H1 (cell line): ENCODE measurements around the gene OBI1. TPM values are rescaled to one million over a fixed set of nuclear protein-coding genes. Genes with fewer than 3 reads are reported as not detected.

Experiments used
- CTCF ChIA-PET: fragments of 300-600 bp; sonication (Branson Sonifier 250); formaldehyde crosslinking; loops from one replicate; lab custom pipeline; 2021; ENCODE audit not compliant: partially characterized antibody; lab: Charles Lee
- POLR2A ChIA-PET: fragments of 300-600 bp; sonication (Branson Sonifier 250); formaldehyde crosslinking; loops from one replicate; lab custom pipeline; 2021; ENCODE audit warnings: inconsistent platforms; ENCODE audit not compliant: partially characterized antibody; lab: Charles Lee
- DNase-seq, 2 experiments: peaks; one replicate each; pipeline versions ENCODE4 v3.0.0 to v3.0.0-alpha.2; 2010 to 2022; ENCODE audit warnings: low spot score in 2 of 2, low read depth in 1 of 2, mixed read lengths in 1 of 2
- FAIRE-seq: peaks from 2 replicates; lab custom pipeline; 2011; peaks lifted over from hg19 to GRCh38; lab: Jason Lieb, UNC
- H2AFZ ChIP-seq: 2 replicates; pipeline ENCODE4 v1.8.1; 2012; ENCODE audit warnings: low read length, inconsistent platforms
- H2AK5ac ChIP-seq: 2 replicates; pipeline ENCODE4 v1.6.1; 2013; ENCODE audit warnings: low read depth, low read length
- H2BK120ac ChIP-seq: replicated peaks from 2 replicates; pipeline ENCODE3; 2013; ENCODE audit warnings: low read depth, low read length, inconsistent platforms
- H2BK12ac ChIP-seq: 2 replicates; pipeline ENCODE4 v1.6.1; 2013; ENCODE audit warnings: low read depth, low read length
- H2BK15ac ChIP-seq: 2 replicates; pipeline ENCODE4 v1.6.1; 2013; ENCODE audit warnings: low read length
- H2BK20ac ChIP-seq: 2 replicates; pipeline ENCODE4 v1.6.1; 2013; ENCODE audit warnings: low read length
- H2BK5ac ChIP-seq: 2 replicates; pipeline ENCODE4 v1.6.1; 2013; ENCODE audit warnings: low read depth, low read length
- H3K14ac ChIP-seq: 2 replicates; pipeline ENCODE4 v1.6.1; 2013; ENCODE audit warnings: inconsistent platforms; ENCODE audit not compliant: insufficient read length
- H3K18ac ChIP-seq: 2 replicates; pipeline ENCODE4 v1.6.1; 2013; ENCODE audit warnings: low read length; ENCODE audit errors: extremely low read depth
- H3K23ac ChIP-seq: 2 replicates; pipeline ENCODE4 v1.6.1; 2013; ENCODE audit warnings: inconsistent platforms; ENCODE audit not compliant: insufficient read length
- H3K23me2 ChIP-seq: 2 replicates; pipeline ENCODE4 v1.6.1; 2013; ENCODE audit warnings: low read depth, low read length
- H3K27ac ChIP-seq: 2 replicates; pipeline ENCODE4 v1.6.1; 2011; ENCODE audit warnings: low read depth, low read length, inconsistent platforms
- H3K27me3 ChIP-seq, 4 experiments: replicated peaks in 1 of 4; 1 replicate in 1 of 4; 2 replicates in 3 of 4; pipeline versions ENCODE4 v1.6.1 to v1.8.1; 2011 to 2013; ENCODE audit warnings: low read length in 3 of 4, mild to moderate bottlenecking in 3 of 4, inconsistent platforms in 2 of 4, mixed read lengths in 2 of 4, moderate library complexity in 1 of 4; ENCODE audit not compliant: control insufficient read depth in 3 of 4, insufficient read depth in 3 of 4; ENCODE audit errors: extremely low read depth in 1 of 4
- H3K36me3 ChIP-seq, 4 experiments: 2 replicates each; pipeline versions ENCODE4 v1.6.1 to v1.8.1; 2011 to 2013; ENCODE audit warnings: mild to moderate bottlenecking in 4 of 4, low read length in 3 of 4, moderate library complexity in 2 of 4, control low read depth in 1 of 4, inconsistent platforms in 1 of 4; ENCODE audit not compliant: insufficient read depth in 4 of 4, control insufficient read depth in 2 of 4
- H3K4ac ChIP-seq: replicated peaks from 2 replicates; pipeline ENCODE3; 2013; ENCODE audit warnings: low read length, low read depth, mixed read lengths, inconsistent platforms; ENCODE audit not compliant: insufficient read length
- H3K4me1 ChIP-seq, 4 experiments: replicated peaks in 1 of 4; 1 replicate in 1 of 4; 2 replicates in 3 of 4; pipeline versions ENCODE4 v1.6.1 to v1.8.1; 2011 to 2013; ENCODE audit warnings: low read length in 3 of 4, inconsistent platforms in 2 of 4, mixed read lengths in 1 of 4; ENCODE audit not compliant: insufficient read depth in 4 of 4, control insufficient read depth in 3 of 4
- H3K4me2 ChIP-seq, 2 experiments: 2 replicates each; pipeline versions ENCODE4 v1.6.1 to v1.8.1; 2011 to 2013; ENCODE audit warnings: low read depth in 2 of 2, low read length in 2 of 2, control low read depth in 1 of 2, inconsistent platforms in 1 of 2, mild to moderate bottlenecking in 1 of 2; ENCODE audit not compliant: insufficient read depth in 1 of 2
- H3K4me3 ChIP-seq, 4 experiments: fragments of 200-600, 300-600 bp in 1 of 4; sonication (generic), shearing (Covaris generic), sonication (Bioruptor Twin) in 1 of 4; 2 replicates each; pipeline versions ENCODE4 v1.5.1 to v1.8.1; 2011 to 2016; ENCODE audit warnings: low read length in 4 of 4, low read depth in 3 of 4, control low read depth in 2 of 4, inconsistent platforms in 2 of 4, mild to moderate bottlenecking in 2 of 4, mixed read lengths in 1 of 4, moderate library complexity in 1 of 4; ENCODE audit not compliant: insufficient read depth in 2 of 4; ENCODE audit errors: extremely low read depth in 1 of 4
- H3K56ac ChIP-seq: replicated peaks from 2 replicates; pipeline ENCODE3; 2013; ENCODE audit warnings: low read depth, mild to moderate bottlenecking, mixed read lengths, low read length, inconsistent platforms; ENCODE audit not compliant: insufficient read length
- H3K79me1 ChIP-seq: 2 replicates; pipeline ENCODE4 v1.6.1; 2013; ENCODE audit warnings: low read depth, low read length, control low read depth
- H3K79me2 ChIP-seq, 2 experiments: 2 replicates each; pipeline versions ENCODE4 v1.6.1 to v1.8.1; 2012 to 2013; ENCODE audit warnings: low read length in 2 of 2, mild to moderate bottlenecking in 2 of 2, inconsistent platforms in 1 of 2; ENCODE audit not compliant: insufficient read depth in 2 of 2, control insufficient read depth in 1 of 2
- H3K9ac ChIP-seq, 4 experiments: replicated peaks in 1 of 4; 1 replicate in 1 of 4; 2 replicates in 3 of 4; pipeline versions ENCODE4 v1.6.1 to v1.8.1; 2011 to 2013; ENCODE audit warnings: low read depth in 3 of 4, low read length in 3 of 4, control low read depth in 2 of 4, mild to moderate bottlenecking in 2 of 4, moderate library complexity in 2 of 4, inconsistent platforms in 1 of 4; ENCODE audit errors: extremely low read depth in 1 of 4
- H3K9me3 ChIP-seq, 2 experiments: 2 replicates each; pipeline versions ENCODE4 v1.6.1 to v1.8.1; 2012 to 2013; ENCODE audit warnings: mild to moderate bottlenecking in 2 of 2, moderate library complexity in 2 of 2, control low read depth in 1 of 2, inconsistent platforms in 1 of 2, low read depth in 1 of 2, low read length in 1 of 2, mixed read lengths in 1 of 2; ENCODE audit not compliant: insufficient read depth in 2 of 2
- H4K20me1 ChIP-seq, 2 experiments: replicated peaks in 1 of 2; 2 replicates each; pipeline versions ENCODE3 to v1.8.1; 2011 to 2013; ENCODE audit warnings: inconsistent platforms in 2 of 2, low read length in 2 of 2, mild to moderate bottlenecking in 1 of 2; ENCODE audit not compliant: insufficient read depth in 2 of 2, control insufficient read depth in 1 of 2
- H4K5ac ChIP-seq: 2 replicates; pipeline ENCODE4 v1.6.1; 2013; ENCODE audit warnings: low read length, low read depth, mixed read lengths, inconsistent platforms; ENCODE audit not compliant: insufficient read length
- H4K8ac ChIP-seq: 2 replicates; pipeline ENCODE4 v1.8.0; 2013; ENCODE audit warnings: mild to moderate bottlenecking, moderate library complexity, low read length, inconsistent platforms; ENCODE audit not compliant: insufficient read depth; ENCODE audit errors: extremely low read depth
- H4K91ac ChIP-seq: replicated peaks from 2 replicates; pipeline ENCODE3; 2013; ENCODE audit warnings: low read length, mixed read lengths, inconsistent platforms; ENCODE audit not compliant: insufficient read length
- BACH1 ChIP-seq: IDR thresholded peaks from 2 replicates; pipeline ENCODE4 v1.6.1; 2012; ENCODE audit warnings: low read length, improper control_type of control experiment
- CTCF ChIP-seq, 3 experiments: IDR thresholded peaks; 1 replicate in 2 of 3; 2 replicates in 1 of 3; pipeline versions ENCODE4 v1.5.1 to v1.6.1; 2011; ENCODE audit warnings: low read length in 3 of 3, mild to moderate bottlenecking in 3 of 3, inconsistent platforms in 2 of 3, low read depth in 1 of 3, moderate library complexity in 1 of 3; ENCODE audit not compliant: insufficient read depth in 1 of 3; ENCODE audit errors: control extremely low read depth in 1 of 3
- E2F6 ChIP-seq: IDR thresholded peaks from 2 replicates; pipeline ENCODE4 v1.6.1; 2012; ENCODE audit warnings: inconsistent platforms
- GTF2F1 ChIP-seq: IDR thresholded peaks from 2 replicates; pipeline ENCODE4 v1.6.1; 2012; ENCODE audit warnings: low read depth, low read length, improper control_type of control experiment, borderline replicate concordance
- ZNF274 ChIP-seq: IDR thresholded peaks from 2 replicates; pipeline ENCODE4 v1.7.0; 2012; ENCODE audit warnings: low read length, borderline replicate concordance; ENCODE audit errors: extremely low read depth
- WGBS, 2 experiments: shearing (Covaris generic) in 1 of 2; methylation state at CpG; one replicate each; pipeline versions ENCODE4 v1.1.6 to v1.1.7; 2013 to 2015; ENCODE audit warnings: low lambda C conversion rate in 2 of 2, mixed read lengths in 2 of 2, inconsistent platforms in 1 of 2, low coverage in 1 of 2, missing lambda C conversion rate in 1 of 2; ENCODE audit not compliant: insufficient replicate concordance in 2 of 2, insufficient coverage in 1 of 2, insufficient read length in 1 of 2; ENCODE audit errors: extremely low coverage in 1 of 2, missing lambda C conversion rate in 1 of 2; 5-methylcytosine and 5-hydroxymethylcytosine counted together
- polyA plus RNA-seq, 7 experiments: library from polyadenylated mRNA; depleted of rRNA in 3 of 7; stranded (reverse) in 5 of 7; unstranded in 2 of 7; fragments of >200 nt in 5 of 7; fragments of 200-250 nt in 2 of 7; gene quantifications; 1 replicate in 5 of 7; 2 replicates in 1 of 7; 4 replicates in 1 of 7; pipeline versions ENCODE4 v1.2.1 to v1.2.3, GENCODE V29; 2011 to 2013; ENCODE audit warnings: missing spikeins in 2 of 7, mixed read lengths in 2 of 7
- total RNA-seq: library from RNA; stranded (reverse); fragmentation: NEBNext Ultra II Directional; extraction: Animal tissue kit (Norgen Biotek cat#: 25700); gene quantifications from 2 replicates; pipeline ENCODE4 v1.2.1, GENCODE V29; 2021

Gene OBI1
- total and polyA plus RNA-seq, 2 of the 8 experiments (the other 6 are each of a cell fraction or from before 2014, with no cell fraction given) = 7.1 to 14.3 TPM

- H3K27ac ChIP-seq = no peak overlapping the region
- no peak overlapping the region for H2BK12ac ChIP-seq
- no peak overlapping the region for H3K4me3 ChIP-seq
- H3K4me2 ChIP-seq = no peak overlapping the region
- no peak overlapping the region for H3K23ac ChIP-seq
- POLR2A ChIA-PET = interaction anchor here (1.6 to 1.7 kb wide), 2 partner anchors 11 to 15 kb away, joined by 3 to 4 read pairs; no protein-coding TSS in a partner anchor
- 77% methylated on average over 3 of the region's 3 CpGs; no CpG with 5 or more reads in 1 of the 2 experiments for WGBS, 2 experiments
- no peak overlapping the region for H3K56ac ChIP-seq
- no peak overlapping the region for H3K18ac ChIP-seq
- no peak overlapping the region for H2BK120ac ChIP-seq
- no peak overlapping the region for H2BK15ac ChIP-seq
- FAIRE-seq = no peak
- no peak overlapping the region for H3K9ac ChIP-seq
- TF ChIP-seq ZNF274 (no peak), E2F6 (peak; percentile 62; the same call in 1 of the 2 replicates), BACH1 (no peak), CTCF (IDR thresholded peaks at IDR 0.05; ENCODE audit: control extremely low read depth in 1 of 3, insufficient read depth in 1 of 3, low read depth in 1 of 3, low read length in 3 of 3) (no peak), GTF2F1 (no peak)
- no peak for DNase-seq
- no peak overlapping the region for H4K91ac ChIP-seq
- H2BK20ac ChIP-seq = 0 out of 2 replicates have a peak overlapping the region, but pooled peaks have one; percentile 43
- H3K4me1 ChIP-seq = peaks cover 0 to 4% (median 0%) of the 10 kb centered on the region in 4 experiments; a peak in 2 of 7 replicates
- no peak overlapping the region for H3K14ac ChIP-seq
- H3K23me2 ChIP-seq = no peaks in the 10 kb centered on the region
- H3K4ac ChIP-seq = no peak overlapping the region
- H3K9me3 ChIP-seq = no peaks in the 10 kb centered on the region
- H2AK5ac ChIP-seq = no peak overlapping the region
- H2BK5ac ChIP-seq = no peak overlapping the region
- H2AFZ ChIP-seq = peak overlapping the region; percentile 82; the same call in 1 of the 2 replicates
- CTCF ChIA-PET = interaction anchor here (0.9 kb wide), 1 partner anchor 14 kb away, joined by 3 read pairs; no protein-coding TSS in a partner anchor
- H4K20me1 ChIP-seq = no peaks in the 10 kb centered on the region
- no peak overlapping the region for H4K8ac ChIP-seq
- no peaks in the 10 kb centered on the region for H3K27me3 ChIP-seq
- H3K79me2 ChIP-seq = no peaks in the 10 kb centered on the region
- H3K36me3 ChIP-seq = no peaks in the 10 kb centered on the region
- H3K79me1 ChIP-seq = no peaks in the 10 kb centered on the region
- no peak overlapping the region for H4K5ac ChIP-seq
Observed at GRCh38 chr13:78675112-78675511, 16.2 kb upstream of the OBI1 start.
